COLO668 (cell line): ENCODE data around the gene CTCF.
A peak's percentile ranks its signal among the peaks of the same experiment; 100 is the strongest.

Experiments
- DNase-seq: peaks from one replicate; lab custom pipeline; 2025; ENCODE audit not compliant: unreplicated experiment; lab: John Stamatoyannopoulos, UW

Gene CTCF

DNA sequence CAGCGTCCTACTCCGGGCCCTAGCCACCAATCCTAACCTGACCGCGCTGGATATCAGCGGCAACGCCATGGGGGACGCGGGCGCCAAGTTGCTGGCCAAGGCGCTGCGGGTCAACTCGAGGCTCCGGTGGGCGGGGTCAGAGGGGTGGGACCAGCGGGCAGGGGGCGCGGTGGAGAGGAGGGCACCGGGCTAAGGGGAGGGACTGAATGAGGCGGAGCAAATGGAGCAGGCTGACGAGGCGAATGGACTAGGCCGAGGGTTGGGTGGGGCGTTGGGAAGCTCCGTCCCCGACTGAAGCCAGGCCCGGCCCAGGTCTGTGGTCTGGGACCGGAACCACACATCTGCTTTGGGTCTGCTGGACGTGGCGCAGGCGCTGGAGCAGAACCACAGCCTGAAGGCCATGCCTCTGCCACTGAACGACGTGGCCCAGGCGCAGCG, 87.2 kb downstream of the CTCF start:
- DNase-seq: no peak

DNA sequence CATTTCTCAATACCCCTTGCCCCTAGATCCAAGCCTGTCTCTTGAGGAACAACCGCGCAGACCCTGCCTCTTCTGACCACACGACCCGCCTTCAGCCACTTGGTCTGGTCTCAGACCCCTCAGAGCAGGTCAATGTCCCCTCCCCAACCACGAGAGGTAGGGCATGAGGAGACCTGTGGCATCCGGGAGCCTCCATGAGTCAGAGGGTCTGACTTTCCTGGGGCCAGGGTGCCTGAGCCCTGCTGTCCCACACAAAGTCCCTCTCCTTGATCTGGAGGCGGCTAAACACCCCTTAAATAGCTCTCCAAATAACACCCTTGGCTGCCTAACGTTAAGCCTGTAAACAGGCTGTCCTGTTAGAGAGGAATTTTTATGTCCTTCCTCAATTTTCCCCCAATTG, 87.7 kb downstream of the CTCF start:
- no peak for DNase-seq

DNA sequence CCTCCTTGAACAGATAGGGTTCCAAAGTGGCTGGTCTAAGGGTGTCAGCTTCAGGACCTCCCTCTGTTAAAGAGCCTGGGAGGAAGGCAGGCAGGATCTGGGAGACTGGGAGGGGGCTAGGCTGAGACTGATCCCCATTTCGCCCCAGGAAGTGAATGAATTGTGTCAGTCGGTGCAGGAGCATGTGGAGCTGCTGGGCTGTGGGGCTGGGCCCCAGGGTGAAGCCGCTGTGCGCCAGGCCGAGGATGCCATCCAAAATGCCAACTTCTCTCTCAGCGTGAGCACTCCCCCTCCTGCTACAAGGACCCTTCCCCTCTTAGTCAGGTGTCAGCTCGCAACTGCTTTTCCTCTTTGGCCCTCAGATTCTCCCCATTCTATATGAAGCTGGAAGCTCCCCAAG, 88.7 kb downstream of the CTCF start:
- no peak for DNase-seq

DNA sequence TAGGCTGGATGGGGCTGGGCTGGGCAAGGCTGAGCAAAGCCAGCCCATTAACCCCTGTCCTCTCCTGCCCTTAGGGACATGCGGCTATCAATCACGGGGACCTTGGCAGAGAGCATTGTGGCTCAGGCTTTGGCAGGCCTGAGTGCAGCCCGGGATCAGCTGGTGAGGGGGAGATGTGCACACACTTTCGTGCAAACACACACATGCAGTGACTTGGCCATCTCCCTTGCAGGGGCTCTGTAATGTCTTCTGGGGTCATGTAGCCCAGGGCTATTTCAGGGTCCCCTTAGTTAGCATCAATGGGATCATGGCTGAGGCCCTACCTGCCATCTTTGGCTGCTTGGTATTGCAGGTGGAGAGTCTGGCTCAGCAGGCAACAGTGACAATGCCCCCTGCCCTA, 89.5 kb downstream of the CTCF start:
- no peak for DNase-seq

DNA sequence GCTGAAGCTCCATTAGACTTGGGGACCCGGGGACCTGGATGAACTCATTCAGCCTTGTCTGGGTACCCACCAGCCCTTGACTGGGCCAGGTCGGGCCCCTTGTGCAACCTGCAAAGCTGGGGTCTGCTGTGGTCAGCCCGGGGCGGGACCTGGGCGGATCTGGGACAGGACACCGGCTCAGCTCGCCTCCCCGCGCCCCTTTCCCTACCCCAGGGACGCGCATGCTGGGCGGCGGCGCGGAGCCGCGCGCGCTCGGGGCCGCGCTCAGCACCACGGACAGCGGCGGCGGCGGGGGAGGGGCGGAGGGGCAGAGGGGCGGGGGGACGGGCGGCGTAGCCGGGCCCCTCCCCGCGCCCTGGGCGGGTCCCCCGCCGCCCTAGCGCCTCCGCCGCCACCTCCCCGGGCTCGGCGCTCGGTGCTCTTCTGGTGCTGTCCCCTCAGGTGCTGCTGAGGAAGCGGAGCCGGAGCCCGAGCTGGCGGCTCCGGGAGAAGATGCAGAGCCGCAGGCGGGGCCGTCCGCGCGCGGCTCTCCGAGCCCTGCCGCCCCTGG, 90.3 kb downstream of the CTCF start:
- no peak for DNase-seq

DNA sequence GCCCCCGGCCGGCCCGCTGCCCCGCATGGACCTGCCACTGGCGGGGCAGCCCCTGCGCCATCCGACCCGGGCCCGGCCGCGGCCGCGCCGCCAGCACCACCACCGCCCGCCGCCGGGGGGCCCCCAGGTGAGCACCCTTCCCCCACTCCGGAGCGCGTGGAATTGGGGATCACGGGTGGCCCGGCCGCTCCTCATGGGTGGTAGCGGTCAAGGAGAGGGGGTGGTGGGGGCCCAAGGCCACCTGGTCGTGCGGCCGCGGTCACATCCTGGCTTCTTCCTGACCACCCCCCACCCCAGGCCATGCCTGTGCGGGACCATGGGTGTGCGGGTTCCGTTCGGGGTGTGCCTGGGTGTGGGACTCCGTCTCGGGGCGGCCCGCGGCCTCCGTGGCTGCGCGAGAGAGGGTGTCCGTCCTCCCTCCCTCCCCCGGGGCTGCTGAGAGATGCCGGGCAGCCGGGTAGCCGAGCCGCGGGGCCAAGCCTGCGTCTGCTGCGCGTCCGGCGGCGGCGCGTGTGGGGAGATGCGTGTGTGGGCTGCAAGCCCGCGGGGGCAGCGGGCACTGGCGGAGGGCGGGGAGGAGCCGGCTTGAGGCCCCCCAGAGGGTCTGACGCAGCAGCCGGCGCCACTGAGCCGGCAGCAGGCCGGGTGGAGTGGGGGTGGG, 90.9 kb downstream of the CTCF start:
- DNase-seq: peak; percentile 28

DNA sequence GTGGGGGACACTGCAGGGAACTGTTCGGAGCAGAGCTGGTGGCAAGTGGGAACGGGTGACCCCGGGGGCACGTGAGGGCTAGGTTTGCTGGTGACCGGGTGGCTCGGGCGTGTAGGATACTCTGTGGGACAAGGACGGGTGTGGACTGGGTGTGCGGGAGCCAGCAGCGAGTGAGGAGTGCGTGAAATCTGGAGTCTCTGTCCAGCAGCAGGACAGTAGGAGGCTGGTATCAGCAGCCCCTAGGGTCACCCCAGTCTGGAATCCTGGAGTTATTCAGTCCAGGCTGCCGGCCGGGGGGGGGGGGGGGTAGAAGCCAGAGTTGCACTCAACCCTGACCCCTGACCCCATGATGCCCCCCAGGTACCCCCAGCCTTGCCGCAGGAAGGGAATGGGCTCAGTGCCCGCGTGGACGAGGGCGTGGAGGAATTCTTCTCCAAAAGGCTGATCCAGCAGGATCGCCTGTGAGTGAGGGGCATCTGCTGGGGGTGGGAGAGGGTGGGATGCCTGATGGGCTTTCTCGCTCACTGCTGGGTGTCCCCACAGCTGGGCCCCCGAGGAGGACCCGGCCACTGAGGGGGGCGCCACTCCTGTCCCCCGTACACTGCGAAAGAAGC, 91.6 kb downstream of the CTCF start:
- DNase-seq: no peak

DNA sequence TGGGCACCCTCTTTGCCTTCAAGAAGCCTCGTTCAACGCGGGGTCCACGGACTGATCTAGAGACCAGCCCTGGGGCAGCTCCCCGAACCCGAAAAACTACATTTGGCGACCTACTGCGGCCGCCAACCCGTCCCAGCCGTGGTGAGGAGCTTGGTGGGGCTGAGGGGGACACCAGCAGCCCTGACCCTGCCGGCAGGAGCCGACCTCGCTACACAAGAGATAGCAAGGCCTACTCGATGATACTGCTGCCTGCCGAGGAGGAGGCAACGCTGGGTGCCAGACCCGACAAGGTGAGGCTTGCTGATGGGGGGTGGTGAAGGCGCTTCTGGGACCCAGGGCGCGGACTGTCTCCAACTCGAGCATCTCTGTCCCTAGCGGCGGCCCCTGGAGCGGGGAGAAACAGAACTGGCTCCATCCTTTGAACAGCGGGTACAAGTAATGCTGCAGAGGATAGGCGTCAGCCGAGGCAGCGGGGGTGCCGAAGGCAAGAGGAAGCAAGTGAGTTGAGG, 92.1 kb downstream of the CTCF start:
- no peak for DNase-seq

DNA sequence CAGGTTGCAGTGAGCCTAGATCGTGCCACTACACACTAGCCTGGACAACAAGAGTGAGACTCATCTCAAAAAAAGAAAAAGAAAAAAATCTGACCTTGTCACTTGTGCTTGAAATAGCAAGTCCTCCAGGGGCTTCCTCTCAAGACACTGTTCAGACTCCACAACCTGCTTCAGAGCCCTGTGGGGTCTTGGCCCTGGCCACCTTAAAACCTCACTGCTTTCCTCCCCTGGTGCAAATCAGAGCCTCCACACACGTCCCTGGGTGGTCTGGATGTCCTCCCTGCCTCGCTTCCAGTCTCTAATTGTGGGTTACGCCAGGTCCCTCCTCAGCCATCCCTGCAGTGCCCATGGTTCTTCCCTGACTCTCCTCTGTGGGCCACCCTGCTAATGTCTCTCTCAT, 93.0 kb downstream of the CTCF start:
- no peak for DNase-seq

DNA sequence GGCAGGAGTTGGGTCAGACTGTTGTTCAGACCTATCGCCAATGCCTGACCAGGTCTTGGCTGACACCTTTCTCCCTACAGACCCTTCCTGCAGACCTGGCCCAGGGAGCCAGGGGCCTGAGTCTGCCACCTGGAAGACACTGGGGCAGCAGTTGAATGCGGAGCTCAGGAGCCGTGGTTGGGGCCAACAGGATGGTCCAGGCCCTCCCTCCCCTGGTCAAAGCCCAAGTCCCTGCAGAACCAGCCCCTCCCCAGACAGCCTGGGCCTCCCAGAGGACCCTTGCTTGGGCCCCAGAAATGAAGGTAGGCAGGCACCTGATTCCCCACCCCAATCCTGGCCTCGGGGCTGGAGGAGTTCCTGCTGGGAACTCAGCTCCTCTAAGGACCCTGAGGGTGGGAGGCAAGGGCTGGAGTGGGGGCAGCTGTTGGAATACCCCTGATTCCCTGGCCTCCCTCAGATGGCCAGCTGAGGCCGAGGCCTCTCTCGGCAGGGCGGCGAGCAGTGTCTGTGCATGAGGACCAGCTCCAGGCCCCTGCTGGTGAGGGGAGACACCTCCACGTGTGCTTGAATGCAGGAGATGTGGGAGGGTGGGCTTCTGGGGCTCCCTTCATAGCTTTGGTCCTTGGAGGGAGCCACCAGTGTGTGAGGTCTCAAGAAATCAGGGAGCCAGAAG, 94.2 kb downstream of the CTCF start:
- DNase-seq: no peak

DNA sequence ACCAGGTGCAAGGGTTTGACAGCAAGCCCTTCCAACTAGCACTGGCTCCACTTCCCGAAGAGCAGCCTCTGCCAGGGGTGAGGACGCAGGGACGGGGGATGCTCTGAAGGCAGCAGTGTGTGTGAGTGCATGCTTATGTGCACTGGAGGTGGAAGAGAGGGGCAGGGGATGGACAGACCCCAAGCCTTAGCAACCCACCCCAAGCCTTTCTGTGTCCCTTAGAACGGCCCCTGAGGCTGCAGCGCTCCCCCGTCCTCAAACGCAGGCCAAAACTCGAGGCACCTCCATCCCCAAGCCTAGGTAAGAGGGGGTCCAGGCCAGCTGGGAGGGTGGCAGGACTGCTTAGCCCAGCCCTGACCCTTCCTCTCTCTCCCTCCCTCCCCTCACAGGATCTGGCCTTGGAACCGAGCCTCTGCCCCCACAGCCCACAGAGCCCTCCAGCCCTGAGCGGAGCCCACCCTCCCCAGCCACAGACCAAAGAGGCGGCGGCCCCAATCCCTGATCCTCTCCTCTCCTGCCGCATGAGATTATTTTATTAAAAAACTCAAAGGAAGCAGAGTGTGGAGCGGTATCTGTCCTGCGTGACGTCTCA, 94.8 kb downstream of the CTCF start:
- no peak for DNase-seq

DNA sequence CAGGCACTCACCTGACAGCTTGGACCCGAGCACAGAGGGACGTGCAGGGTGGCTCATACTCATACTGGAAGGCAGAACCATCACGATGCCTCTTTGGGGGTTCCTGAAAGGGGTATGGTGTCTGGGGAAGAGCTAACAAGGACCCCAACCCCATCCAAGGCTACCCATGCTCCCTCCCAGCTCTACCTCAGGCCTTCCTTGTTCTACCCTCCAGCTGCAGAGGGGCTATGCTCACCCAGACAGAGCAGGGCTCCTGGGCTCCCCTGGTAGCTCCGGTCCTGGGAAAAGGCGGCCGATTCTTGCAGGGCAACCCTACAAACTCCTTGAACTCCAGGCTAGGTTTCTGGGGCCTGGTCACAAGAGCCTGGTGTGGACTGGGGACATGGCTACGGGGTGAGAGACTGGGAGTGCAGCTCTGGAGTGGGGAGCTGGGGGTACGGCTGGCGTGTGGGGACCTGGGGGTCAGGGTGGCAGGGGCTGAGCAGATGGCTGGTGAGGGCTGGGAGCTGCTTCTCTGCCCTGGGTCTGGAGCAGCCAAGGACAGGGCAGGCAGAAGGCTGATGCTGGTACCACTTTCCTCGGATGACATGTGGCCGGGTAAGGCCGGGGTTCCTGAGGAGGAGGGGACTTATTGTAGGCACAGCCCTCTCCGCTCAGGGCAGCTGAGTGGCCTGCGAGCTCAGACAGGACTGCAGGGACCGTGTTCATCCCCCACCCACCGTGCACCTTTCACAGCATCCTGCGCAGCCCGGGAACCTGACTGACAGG, 95.6 kb downstream of the CTCF start:
- no peak for DNase-seq

DNA sequence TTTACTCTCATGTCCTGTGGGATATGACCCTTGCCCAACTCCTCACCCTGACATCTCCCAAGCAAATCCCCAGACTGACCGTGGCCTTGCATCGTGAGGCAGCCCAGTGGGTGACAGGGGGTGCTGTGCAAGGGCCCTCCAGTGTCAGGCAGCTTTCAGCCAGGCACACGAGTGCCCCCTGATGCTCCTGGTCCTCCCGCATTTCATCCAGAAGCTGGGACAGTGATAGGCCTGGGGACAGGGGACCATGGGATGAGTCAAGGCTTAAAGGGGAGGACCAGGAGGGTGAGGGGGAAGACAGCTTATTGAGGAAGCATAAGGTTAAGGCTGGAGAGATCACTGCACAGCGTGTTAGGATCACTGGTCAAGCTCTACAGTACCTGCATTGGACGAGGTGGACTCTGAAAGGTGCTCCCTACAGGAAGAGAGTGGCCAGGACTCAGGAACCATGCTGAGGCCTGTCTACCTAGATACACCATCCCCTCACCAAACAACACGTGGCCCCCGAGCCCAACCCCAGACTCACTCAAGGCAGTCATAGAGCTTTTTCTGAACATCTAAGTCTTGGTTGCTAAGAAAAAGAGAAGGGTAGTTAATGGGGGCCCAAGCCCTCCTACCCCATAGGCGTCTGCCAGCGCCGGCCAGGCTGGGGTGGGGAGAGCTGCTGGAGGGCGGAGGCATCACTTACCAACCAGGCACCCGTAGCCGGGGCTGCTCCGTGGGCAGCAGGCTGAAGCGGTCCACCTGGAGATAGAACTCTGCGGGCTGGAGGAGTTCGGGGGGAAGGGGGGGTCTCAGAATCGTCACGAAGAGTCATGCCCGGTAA, 96.7 kb downstream of the CTCF start:
- peak; percentile 38 for DNase-seq

DNA sequence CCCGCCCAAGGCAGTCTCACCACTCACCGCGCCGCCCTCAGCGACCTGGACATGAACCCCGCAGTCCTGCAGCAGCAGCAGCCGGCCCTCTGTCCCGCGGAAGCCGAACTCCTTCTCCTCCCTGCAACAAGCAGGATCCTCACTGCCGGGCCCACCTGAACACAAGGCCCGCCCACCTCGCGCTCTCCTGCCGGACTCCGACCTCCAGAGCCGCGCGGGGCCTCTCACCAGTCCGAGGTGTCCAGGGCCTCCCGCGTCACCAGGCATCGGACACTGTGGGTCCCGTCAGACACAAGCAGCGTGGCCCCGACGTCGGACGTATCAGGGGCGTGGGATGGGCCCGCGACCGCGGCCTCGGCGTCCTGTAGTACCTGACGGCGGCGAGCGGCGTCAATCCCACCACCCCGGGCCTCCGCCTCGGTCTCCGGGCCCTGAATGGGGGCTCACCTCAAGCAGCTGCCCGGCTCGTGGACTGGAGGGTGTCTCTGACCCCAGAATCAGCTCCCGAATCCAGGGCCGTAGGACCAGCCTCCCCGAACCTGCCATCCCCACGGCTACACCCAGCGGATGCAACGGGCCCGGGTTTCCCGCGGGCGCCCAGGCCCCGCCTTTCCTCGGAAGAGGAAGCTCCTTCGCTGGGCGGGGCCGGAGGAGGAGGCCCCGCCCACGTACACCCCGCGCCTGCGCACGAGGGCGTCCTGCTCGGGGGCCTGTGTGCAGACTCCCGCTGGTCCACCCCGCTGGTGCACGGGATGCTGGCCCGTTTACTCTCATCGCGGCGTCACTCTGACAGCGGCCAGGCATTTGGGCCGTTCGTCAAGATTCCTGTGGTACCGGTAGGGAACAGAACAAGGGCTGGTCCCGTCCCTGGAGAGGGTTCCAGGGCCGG, 97.6 kb downstream of the CTCF start, which contains the start of gene ACD:
Gene ACD (minus strand): TSS at position 586 of the 889 bp plus-strand sequence. CDS start 40 bp downstream, at position 546.
- peak; percentile 95 for DNase-seq

DNA sequence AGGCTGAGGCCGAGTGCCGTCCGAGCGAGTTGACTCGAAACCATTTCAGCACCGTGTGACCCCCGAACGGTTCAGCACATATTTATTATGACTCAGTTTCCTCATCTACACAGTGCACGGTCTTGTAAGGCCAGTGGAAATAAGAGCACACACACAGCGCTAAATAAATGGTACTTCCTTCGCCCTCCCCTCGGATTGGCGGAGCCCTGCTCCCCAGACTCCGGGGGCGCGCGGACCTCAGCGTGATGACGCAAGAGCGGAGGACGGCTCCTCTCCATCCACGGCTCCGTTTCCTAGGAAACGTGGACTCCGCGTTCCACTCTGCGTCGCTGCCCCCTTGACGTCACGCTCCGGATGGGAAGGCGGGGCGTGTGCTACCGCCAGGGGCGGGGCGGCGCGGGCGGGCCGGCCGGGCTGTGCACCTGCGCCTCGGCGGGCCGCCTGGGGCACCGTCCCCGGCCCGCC, 98.3 kb downstream of the CTCF start, which contains the start of gene PARD6A:
Gene PARD6A (plus strand): TSS at position 397 of the 465 bp plus-strand sequence. CDS start 79 bp downstream, outside the sequence.
- peak; percentile 96 for DNase-seq

DNA sequence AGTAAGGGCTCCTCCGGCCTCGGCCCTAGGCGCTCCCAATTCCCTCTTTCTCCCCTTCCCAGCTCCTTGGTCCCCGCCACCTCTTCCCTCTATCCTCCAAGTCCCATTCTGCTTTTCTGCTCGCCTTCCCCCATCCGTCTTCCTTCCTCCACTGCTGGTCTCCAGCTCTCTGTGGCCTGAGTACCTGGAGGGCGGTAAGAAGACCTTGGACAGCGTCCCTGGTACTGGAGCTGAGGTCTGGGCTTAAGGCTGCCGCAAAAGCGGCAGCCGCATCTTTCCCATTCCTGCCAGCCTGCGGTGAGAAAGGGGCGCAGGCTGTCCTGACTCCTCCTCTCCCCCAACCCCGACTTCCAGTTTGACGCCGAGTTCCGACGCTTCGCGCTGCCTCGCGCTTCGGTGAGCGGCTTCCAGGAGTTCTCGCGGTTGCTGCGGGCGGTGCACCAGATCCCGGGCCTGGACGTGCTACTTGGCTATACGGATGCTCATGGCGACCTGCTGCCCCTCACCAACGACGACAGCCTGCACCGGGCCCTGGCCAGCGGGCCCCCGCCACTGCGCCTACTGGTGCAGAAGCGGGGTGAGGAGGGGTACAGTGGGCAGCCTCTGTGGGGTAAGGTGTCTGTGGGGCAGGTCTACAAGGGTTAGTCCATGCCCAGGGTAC, 98.9 kb downstream of the CTCF start:
- peak; percentile 66 for DNase-seq

DNA sequence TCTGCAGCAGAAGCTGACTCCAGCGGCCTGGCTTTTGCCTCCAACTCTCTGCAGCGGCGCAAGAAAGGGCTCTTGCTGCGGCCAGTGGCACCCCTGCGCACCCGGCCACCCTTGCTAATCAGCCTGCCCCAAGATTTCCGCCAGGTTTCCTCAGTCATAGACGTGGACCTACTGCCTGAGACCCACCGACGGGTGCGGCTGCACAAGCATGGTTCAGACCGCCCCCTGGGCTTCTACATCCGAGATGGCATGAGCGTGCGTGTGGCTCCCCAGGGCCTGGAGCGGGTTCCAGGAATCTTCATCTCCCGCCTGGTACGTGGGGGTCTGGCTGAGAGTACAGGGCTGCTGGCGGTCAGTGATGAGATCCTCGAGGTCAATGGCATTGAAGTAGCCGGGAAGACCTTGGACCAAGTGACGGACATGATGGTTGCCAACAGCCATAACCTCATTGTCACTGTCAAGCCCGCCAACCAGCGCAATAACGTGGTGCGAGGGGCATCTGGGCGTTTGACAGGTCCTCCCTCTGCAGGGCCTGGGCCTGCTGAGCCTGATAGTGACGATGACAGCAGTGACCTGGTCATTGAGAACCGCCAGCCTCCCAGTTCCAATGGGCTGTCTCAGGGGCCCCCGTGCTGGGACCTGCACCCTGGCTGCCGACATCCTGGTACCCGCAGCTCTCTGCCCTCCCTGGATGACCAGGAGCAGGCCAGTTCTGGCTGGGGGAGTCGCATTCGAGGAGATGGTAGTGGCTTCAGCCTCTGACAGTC, 99.7 kb downstream of the CTCF start:
- no peak for DNase-seq
